Colonic mucosa (tissue), 4 donors: ENCODE measurements around the gene GPC2. TPM values are rescaled to one million over a fixed set of nuclear protein-coding genes. Genes with fewer than 3 reads are reported as not detected.
"Not testable (repeated sequence)": the region's sequence is repeated elsewhere in the genome, so short reads cannot be mapped to it uniquely, and the experiment has no call there.

Experiments
- DNase-seq: peaks from one replicate; pipeline ENCODE4 v3.0.0-alpha.2; 2020
- H3K27ac ChIP-seq: fragments of 200-600 bp; one replicate; pipeline ENCODE4 v1.8.0; 2021
- H3K27me3 ChIP-seq: fragments of 200-600 bp; one replicate; pipeline ENCODE4 v1.8.0; 2021
- H3K36me3 ChIP-seq: fragments of 200-600 bp; one replicate; pipeline ENCODE4 v1.8.0; 2021
- H3K4me1 ChIP-seq: fragments of 200-600 bp; one replicate; pipeline ENCODE4 v1.8.0; 2021; ENCODE audit warnings: mild to moderate bottlenecking
- H3K4me3 ChIP-seq: fragments of 200-600 bp; one replicate; pipeline ENCODE4 v1.8.0; 2021
- H3K9ac ChIP-seq, 2 donors: one replicate each; pipeline ENCODE4 v1.7.0; 2013; ENCODE audit warnings: control low read depth in 2 of 2, low read depth in 2 of 2, low read length in 2 of 2
- H3K9me3 ChIP-seq: fragments of 200-600 bp; one replicate; pipeline ENCODE4 v1.8.0; 2021
- intact Hi-C: fragments of 100-400 bp; cut with DNase I; formaldehyde crosslinking; loops from one replicate; pipeline ENCODE4 v1.14.1; 2022
- total RNA-seq, 2 donors: library from RNA; stranded (reverse); fragmentation: NEBNext Ultra II Directional in 1 of 2; extraction: Animal tissue kit (Norgen Biotek cat#: 25700) in 1 of 2; gene quantifications; one replicate each; pipeline ENCODE4 v1.2.1, GENCODE V29; 2021
- TF ChIP-seq, protein P1 (sequence below): fragments of 200-600 bp; IDR thresholded peaks from one replicate; pipeline ENCODE4 v1.8.0; 2022; ENCODE audit warnings: antibody characterized with exemption, mild to moderate bottlenecking
- donor health status: healthy.
- donor health status: DM: no; HTN: no; CAD: no.
- donor health status: DM: no; HTN: no; CAD: no.

Gene GPC2
- total RNA-seq, 2 donors from 2014 or later = 4.0 to 7.6 TPM

DNA sequence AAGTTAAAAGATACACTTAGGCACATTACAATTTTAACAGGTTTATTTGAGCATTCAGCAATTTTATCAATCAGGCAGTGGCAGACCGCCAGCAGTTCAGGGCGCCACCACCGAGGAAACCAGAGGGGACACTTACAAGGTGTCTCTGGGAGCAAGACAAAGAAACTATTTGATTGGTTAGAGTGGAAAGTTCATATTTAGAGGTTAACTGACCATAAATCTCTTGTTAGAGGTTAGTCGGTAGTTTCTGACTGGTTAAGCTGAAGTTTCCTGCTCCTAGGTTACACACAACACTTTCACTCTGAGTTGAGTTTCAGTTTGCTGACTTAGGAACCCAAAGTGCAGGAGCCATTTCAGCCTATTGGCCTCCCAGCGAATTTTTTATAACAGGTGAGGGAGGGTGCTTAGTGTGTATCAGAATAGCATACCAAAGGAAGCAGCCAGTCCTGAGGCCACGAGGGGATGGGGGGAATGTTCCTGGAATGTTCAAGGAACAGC lies 31.8 kb upstream of the GPC2 start:
- intact Hi-C loops = no loop called here
- no peaks in the 10 kb centered on the region for H3K27me3 ChIP-seq
- DNase-seq = no peak
- no peak overlapping the region for H3K27ac ChIP-seq
- H3K4me1 ChIP-seq = peaks cover 3% of the 10 kb centered on the region
- no peaks in the 10 kb centered on the region for H3K36me3 ChIP-seq
- H3K9ac ChIP-seq = peak overlapping the region; percentile 27 to 35
- TF ChIP-seq, protein P1, sequence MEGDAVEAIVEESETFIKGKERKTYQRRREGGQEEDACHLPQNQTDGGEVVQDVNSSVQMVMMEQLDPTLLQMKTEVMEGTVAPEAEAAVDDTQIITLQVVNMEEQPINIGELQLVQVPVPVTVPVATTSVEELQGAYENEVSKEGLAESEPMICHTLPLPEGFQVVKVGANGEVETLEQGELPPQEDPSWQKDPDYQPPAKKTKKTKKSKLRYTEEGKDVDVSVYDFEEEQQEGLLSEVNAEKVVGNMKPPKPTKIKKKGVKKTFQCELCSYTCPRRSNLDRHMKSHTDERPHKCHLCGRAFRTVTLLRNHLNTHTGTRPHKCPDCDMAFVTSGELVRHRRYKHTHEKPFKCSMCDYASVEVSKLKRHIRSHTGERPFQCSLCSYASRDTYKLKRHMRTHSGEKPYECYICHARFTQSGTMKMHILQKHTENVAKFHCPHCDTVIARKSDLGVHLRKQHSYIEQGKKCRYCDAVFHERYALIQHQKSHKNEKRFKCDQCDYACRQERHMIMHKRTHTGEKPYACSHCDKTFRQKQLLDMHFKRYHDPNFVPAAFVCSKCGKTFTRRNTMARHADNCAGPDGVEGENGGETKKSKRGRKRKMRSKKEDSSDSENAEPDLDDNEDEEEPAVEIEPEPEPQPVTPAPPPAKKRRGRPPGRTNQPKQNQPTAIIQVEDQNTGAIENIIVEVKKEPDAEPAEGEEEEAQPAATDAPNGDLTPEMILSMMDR = no peak
- H3K4me3 ChIP-seq = no peak overlapping the region
- H3K9me3 ChIP-seq = no peaks in the 10 kb centered on the region

DNA sequence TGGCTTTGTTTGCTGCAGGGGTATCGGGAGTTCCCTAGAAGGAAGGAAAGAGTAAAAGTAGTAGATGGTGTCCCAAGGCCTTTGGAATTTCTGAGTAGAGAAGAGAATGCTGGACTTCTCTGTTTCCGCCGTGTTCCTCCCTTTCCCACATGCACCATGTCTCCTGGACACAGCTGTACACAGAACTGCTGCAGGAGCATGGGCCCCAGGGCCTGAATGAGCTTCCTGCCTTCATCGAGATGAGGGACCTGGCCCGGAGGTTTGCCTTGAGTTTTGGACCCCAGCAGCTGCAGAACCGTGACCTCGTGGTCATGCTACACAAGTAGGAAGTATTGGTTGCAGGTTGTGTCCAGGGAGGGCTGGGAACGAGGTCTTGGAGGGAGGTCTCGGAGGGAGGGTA lies 27.3 kb upstream of the GPC2 start:
- no peak overlapping the region for H3K27ac ChIP-seq
- H3K9me3 ChIP-seq = no peaks in the 10 kb centered on the region
- no peaks in the 10 kb centered on the region for H3K36me3 ChIP-seq
- peaks cover 2% of the 10 kb centered on the region for H3K4me1 ChIP-seq
- no peak overlapping the region for H3K4me3 ChIP-seq
- no peak overlapping the region for H3K9ac ChIP-seq
- no peaks in the 10 kb centered on the region for H3K27me3 ChIP-seq
- no peak for DNase-seq
- TF ChIP-seq, protein P1 = no peak
- intact Hi-C loops = no loop called here

DNA sequence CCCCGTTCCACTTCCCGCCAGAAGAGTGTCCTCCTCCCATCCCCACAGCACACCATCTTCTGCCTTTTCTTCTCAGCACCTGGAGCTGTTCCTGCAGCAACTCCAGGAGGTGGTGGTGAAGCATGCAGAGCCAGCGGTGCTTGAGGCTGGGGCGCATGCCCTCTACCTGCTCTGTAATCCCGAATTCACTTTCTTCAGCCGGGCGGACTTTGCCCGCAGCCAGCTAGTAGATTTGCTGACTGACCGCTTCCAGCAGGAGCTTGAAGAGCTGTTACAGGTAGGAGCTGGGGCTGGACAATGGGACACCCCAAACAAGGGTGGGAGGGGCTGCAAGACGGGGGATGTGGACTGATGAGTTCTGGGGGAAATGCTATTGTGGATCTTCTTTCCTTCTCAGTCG lies 23.5 kb upstream of the GPC2 start:
- Histone ChIP-seq H3K27ac (no peak overlapping the region), H3K9me3 (no peaks in the 10 kb centered on the region), H3K4me3 (no peak overlapping the region), H3K27me3 (no peaks in the 10 kb centered on the region), H3K4me1 (no peaks in the 10 kb centered on the region), H3K9ac (peak overlapping the region in 1 of 2 donors; percentile 46), H3K36me3 (no peaks in the 10 kb centered on the region)
- TF ChIP-seq, protein P1 = no peak
- intact Hi-C loops = no loop called here
- DNase-seq = peak; percentile 60

DNA sequence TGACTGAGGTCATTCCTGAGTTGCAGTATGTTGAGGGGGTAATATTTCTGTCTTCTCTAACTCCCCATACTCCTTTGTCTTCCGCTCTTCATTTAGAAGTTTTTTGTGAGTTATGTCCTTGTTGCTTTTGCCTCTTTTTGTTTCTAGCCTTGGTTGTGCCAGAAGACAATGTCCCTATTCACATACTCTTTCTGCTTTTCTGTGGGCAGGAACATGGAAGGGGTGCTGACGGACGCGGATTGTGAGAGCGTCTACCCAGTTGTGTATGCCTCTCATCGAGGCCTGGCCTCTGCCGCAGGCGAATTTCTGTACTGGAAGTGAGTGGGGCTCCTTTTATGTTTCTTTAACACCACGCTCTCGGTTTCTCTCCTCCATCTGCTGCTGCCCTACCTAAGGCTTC lies 21.1 kb upstream of the GPC2 start:
- intact Hi-C loops = no loop called here
- Histone ChIP-seq H3K9me3 (no peaks in the 10 kb centered on the region), H3K4me3 (no peak overlapping the region), H3K27me3 (no peaks in the 10 kb centered on the region), H3K9ac (no peak overlapping the region), H3K36me3 (no peaks in the 10 kb centered on the region), H3K4me1 (no peaks in the 10 kb centered on the region), H3K27ac (no peak overlapping the region)
- DNase-seq = no peak
- TF ChIP-seq, protein P1 = no peak

DNA sequence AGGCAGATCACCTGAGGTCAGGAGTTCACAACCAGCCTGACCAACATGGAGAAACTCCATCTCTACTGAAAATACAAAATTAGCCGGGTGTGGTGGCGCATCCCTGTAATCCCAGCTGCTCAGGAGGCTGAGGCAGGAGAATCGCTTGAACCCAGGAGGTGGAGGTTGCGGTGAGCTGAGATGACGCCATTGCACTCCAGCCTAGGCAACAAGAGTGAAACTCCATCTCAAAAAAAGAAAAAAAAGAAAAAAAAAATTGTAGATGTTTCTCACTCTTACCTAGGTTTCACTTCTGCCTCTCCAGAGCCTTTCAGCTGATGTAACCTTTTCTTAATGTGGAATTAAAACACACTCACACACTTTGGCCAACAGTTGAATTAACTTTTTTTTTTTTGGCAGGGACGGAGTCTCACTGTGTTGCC lies 18.7 kb upstream of the GPC2 start:
- H3K27me3 ChIP-seq = not testable (repeated sequence)

DNA sequence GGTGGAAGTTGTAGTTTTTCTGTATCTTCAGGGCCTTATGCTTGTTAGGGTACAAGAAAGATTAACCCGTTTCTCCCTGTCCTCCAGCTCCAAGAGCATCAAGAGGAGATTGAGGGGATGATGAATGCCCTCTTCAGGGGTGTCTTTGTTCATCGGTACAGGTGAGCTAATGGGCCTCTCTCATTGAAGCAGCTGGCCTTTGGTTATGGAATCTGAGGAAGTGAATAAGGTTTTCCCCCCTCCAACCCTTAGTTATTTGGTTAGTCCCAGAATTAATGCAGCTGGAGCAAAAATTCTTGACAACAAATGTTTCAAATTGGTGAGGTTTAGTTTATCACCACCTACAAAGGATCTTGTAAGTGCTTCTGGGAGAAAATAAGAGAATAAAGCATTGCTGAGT lies 18.0 kb upstream of the GPC2 start:
- Histone ChIP-seq H3K27me3 (no peaks in the 10 kb centered on the region), H3K9me3 (no peaks in the 10 kb centered on the region), H3K27ac (no peak overlapping the region), H3K9ac (peak overlapping the region in 1 of 2 donors; percentile 24), H3K4me3 (no peak overlapping the region), H3K4me1 (no peaks in the 10 kb centered on the region), H3K36me3 (no peaks in the 10 kb centered on the region)
- DNase-seq = no peak
- intact Hi-C loops = no loop called here
- TF ChIP-seq, protein P1 = no peak

More for the DNA sequence above, 18.7 kb upstream of the GPC2 start:
- H3K9me3 ChIP-seq, H3K36me3 ChIP-seq, DNase-seq, H3K9ac ChIP-seq, H3K4me1 ChIP-seq, H3K27ac ChIP-seq, H3K4me3 ChIP-seq, intact Hi-C loops: not testable (repeated sequence)
